HG03039 (cell line): Measurements from ENCODE around the gene SYNJ2.

Experiments
- ATAC-seq: cut with Tn5 transposase; IDR thresholded peaks from one replicate; pipeline ENCODE4 v1.9.1; 2021; ENCODE audit warnings: mild to moderate bottlenecking, moderate library complexity; ENCODE audit not compliant: unreplicated experiment

SYNJ2 gene

GRCh38 chr6:158053377-158054313, 72.0 kb downstream of the SYNJ2 start:
- no peak for ATAC-seq

DNA sequence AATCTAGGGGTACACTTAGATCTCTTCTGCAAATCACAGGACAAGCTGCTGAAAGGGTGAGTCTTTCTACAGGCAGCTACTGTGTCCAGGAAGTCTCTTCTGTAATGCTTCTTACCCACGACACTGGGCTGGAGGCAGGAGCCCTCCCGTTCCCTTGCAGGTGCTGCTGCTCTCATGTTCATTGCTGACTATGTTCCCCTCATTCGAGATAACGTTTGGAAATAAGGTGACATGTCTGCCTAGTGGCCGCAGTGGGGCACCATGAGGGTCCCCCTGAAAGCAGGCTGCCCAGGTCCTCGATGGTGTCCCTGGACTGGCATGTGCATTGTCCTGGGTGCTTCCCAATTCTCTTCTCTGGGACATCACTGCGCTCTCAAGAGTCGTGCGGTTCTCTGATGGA, 74.7 kb downstream of the SYNJ2 start:
- no peak for ATAC-seq

DNA sequence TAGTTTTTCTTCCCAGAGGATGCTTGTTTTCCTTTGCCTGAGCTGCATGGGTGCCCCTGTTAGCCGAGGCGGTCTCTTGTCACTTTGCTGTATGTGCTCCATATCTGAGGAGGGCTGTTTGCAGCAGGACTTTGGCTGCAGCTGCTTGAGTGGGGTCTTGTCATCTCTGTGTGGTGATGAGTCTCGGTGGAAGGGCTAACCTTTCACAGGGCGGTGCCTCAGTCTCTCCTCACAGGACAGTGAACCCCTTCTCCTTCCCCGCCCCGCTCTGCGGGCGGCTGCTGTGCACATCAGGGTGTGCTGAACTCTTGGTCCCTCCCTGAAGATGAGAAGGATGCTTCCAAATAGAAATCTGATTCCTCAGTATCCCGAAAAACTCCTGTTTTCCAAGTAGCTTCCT, 75.1 kb downstream of the SYNJ2 start:
- ATAC-seq, result no peak

GRCh38 chr6:158057213-158057987, 75.7 kb downstream of the SYNJ2 start:
- peak; percentile 57 for ATAC-seq

- no peak for ATAC-seq
Observed at GRCh38 chr6:158058171-158058651, 76.5 kb downstream of the SYNJ2 start.

- ATAC-seq, result no peak
Observed at GRCh38 chr6:158059108-158059507, 77.4 kb downstream of the SYNJ2 start.

- no peak for ATAC-seq
Observed at GRCh38 chr6:158060455-158061360, 79.0 kb downstream of the SYNJ2 start.

DNA sequence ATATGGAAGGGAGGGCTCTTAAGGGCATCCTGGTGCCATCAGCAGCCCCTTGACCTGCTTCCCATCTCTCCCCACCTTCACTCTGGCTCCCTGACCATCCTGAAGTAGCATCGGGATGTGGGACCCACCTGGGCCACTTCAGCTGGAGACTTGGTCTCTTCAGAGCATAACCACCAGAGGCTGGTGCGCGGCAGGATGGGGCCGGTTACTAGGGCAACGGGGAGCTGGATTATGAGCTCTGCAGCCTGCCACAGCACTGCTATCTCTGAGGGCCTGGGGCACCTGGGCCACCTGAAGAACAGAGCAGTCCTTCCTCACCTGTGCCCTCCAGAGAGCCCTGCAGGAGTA, 79.7 kb downstream of the SYNJ2 start:
- no peak for ATAC-seq

DNA sequence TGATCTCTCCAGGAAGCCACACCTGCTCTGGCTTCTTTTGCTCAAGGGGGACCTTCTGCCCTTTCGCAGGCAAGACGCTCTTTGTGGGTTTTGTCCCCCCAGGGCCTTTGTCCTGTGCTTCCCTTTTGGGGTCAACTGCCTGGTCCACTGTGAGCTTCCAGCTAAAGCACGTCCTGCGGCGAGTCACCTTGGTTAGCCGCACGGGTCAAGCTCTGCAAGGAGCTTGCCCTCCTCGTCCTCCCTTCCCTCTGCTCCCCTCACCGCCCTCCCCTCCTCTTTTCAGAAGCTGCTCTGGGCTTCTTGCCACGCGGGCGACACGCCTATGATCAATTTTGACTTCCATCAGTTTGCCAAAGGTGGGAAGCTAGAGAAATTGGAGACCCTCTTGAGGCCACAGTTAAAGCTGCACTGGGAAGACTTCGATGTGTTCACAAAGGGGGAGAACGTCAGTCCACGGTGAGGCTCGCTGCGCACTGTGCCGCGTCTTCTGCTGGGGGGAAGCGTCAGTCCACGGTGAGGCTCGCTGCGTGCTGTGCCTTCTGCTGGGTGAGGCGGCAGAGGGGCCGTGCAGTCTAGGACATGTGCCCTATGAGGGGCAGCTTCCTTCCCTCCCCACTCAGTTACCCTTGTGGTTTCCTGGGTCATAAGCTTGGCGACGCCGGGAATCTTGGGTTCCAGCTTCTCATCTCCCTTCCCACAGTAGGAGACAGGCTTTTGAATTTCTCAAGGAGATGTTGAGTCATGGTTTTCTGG, 80.2 kb downstream of the SYNJ2 start:
- ATAC-seq, result no peak

DNA sequence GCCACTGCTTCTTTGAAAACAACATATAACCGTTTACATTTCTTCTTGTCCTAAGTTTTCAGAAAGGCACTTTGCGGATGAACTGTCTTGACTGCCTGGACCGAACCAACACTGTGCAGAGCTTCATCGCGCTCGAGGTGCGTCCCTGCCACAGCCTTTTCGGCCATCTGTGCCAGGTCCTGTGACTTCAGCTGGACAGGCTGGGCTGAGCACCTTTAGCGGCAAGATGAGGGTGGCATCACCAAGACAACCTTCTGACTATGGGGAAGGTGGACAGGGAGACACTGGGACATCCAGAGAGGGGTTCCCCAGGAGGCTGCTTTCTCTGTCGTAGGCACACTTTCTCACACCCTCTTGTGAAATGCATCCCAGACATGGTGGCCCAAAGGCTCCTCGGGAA, 82.1 kb downstream of the SYNJ2 start:
- no peak for ATAC-seq

DNA sequence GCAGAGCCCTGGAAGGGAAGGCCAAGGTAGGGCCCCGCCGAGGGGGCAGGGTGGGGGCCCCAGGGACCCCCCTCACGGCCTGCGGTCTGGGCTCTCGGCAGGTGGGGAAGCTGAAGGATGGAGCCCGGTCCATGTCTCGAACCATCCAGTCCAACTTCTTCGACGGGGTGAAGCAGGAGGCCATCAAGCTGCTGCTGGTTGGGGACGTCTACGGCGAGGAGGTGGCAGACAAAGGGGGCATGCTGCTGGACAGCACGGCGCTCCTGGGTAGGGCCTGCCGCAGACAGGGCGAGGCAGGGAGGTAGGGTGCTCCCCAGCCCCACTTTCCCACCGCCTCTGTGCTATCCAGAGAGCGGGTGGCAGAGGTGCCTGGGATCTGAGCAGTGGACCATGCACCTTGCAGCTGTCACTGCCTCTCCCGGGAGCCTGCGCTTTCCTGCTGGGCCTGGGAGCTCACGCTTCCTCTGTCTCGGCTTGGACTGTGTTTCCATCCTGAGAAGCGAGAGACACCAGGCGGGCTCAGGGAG, 83.1 kb downstream of the SYNJ2 start:
- ATAC-seq, result no peak

DNA sequence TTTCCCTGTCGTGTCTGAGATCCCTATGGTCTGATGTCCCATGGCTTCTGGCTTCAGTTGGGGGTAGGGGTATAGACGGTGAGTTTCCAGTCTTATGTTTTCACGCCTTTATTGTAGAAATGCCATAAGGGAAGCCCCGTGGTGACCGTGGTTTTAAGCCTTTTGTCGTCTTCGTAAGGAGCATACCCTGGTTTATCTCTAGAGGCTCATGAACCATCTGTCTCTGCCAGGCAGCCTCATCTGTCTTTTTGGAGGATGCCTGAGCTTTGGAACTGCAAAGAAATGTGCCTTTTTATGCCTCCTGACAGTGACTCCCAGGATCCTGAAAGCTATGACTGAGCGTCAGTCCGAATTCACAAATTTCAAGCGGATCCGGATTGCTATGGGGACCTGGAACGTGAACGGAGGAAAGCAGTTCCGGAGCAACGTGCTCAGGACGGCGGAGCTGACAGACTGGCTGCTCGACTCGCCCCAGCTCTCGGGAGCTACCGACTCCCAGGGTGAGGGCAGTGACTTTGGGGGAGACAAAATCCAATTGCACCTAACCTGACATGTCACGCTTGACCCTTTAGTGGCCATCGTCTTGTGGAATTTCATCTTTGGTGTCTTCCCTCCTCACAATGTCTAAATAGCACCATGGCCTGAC, 84.6 kb downstream of the SYNJ2 start:
- no peak for ATAC-seq

GRCh38 chr6:158067436-158068015, 85.9 kb downstream of the SYNJ2 start:
- ATAC-seq, result no peak

DNA sequence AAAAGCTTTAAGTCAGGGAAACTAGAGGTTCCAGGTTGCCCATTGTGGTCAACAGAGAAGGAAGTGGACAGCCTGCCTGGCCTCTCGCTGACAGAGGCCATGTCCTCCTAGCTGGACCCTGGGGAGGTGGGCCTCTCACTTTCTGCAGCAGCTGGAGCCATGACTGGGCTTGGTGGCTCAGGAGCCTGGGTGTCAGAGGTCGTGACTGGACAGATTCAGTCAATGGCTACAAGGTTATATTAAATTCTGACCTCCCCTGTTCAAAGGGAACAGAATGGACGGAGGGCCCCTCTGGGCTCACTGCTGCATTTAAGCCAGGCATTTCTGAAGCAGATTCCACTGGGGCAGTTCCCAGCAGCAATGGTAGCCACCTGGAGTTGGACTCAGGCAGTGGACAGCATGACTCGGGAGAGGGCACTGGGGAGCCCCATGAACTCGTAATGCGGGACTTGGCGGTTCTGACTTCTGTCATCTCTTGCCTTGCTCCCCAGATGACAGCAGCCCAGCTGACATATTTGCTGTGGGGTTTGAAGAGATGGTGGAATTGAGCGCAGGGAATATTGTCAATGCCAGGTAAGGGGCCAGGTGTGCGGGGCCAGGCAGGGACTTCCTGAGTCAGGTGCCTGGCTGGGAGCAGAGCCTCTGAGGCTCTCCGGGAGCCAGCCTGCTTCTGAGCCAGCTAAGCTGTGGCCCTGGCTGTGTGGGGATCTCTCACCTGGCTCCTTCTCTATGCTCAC, 86.7 kb downstream of the SYNJ2 start:
- ATAC-seq, result no peak

- no peak for ATAC-seq
Observed at GRCh38 chr6:158068893-158069799, 87.5 kb downstream of the SYNJ2 start.

- ATAC-seq, result no peak
Observed at GRCh38 chr6:158069800-158070195, 88.1 kb downstream of the SYNJ2 start.

- no peak for ATAC-seq
Observed at GRCh38 chr6:158070513-158070912, 88.8 kb downstream of the SYNJ2 start.
